Loucy (cell line): ENCODE measurements around the gene GALNT9.

Experiments used
- CTCF ChIP-seq: fragments of 200-600 bp; sonication (generic); conservative IDR thresholded peaks from 2 replicates; pipeline ENCODE4 v1.5.1; 2014; ENCODE audit warnings: mild to moderate bottlenecking, antibody characterized with exemption, low read length
- EZH2phosphoT487 ChIP-seq: fragments of 200-600 bp; IDR thresholded peaks from 2 replicates; pipeline ENCODE4 v1.6.1; 2018; ENCODE audit warnings: antibody characterized with exemption, mild to moderate bottlenecking, moderate library complexity, borderline replicate concordance

GRCh38 chr12:132244724-132245295 is 84.6 kb downstream of the GALNT9 start:
- no peak for TF ChIP-seq CTCF
- no peak for TF ChIP-seq EZH2phosphoT487
